Trophoblast cell (in vitro differentiated cells and primary cell): Measurements from ENCODE around the gene FAM241B.

Source experiments
- DNase-seq, 2 donors: peaks; one replicate each; pipeline ENCODE4 v3.0.0-alpha.2; 2016
- H2AFZ ChIP-seq: 2 replicates; pipeline ENCODE4 v1.6.1; 2013; ENCODE audit warnings: low read length, moderate library complexity, mild to moderate bottlenecking; ENCODE audit not compliant: insufficient read depth, poor library complexity
- H2AK5ac ChIP-seq: 2 replicates; pipeline ENCODE4 v1.6.1; 2013; ENCODE audit warnings: mild to moderate bottlenecking, low read length
- H2BK120ac ChIP-seq: 2 replicates; pipeline ENCODE4 v1.6.1; 2013; ENCODE audit warnings: low read length, mild to moderate bottlenecking, moderate library complexity; ENCODE audit not compliant: insufficient read depth, poor library complexity
- H2BK12ac ChIP-seq: 2 replicates; pipeline ENCODE4 v1.6.1; 2013; ENCODE audit warnings: mild to moderate bottlenecking, low read length, moderate library complexity
- H2BK5ac ChIP-seq: 2 replicates; pipeline ENCODE4 v1.6.1; 2013; ENCODE audit warnings: low read length, low read depth, moderate library complexity, mild to moderate bottlenecking; ENCODE audit not compliant: poor library complexity
- H3K14ac ChIP-seq: 2 replicates; pipeline ENCODE4 v1.6.1; 2013; ENCODE audit warnings: mild to moderate bottlenecking, low read length
- H3K18ac ChIP-seq: 2 replicates; pipeline ENCODE4 v1.6.1; 2013; ENCODE audit warnings: mild to moderate bottlenecking, low read length
- H3K23ac ChIP-seq: 2 replicates; pipeline ENCODE4 v1.6.1; 2013; ENCODE audit warnings: low read length
- H3K27ac ChIP-seq: 2 replicates; pipeline ENCODE4 v1.5.1; 2013; ENCODE audit warnings: low read depth, mild to moderate bottlenecking, inconsistent platforms, low read length, moderate library complexity
- H3K27me3 ChIP-seq: 2 replicates; pipeline ENCODE4 v1.6.1; 2013; ENCODE audit warnings: inconsistent platforms, mild to moderate bottlenecking, low read length, moderate library complexity; ENCODE audit not compliant: insufficient read depth
- H3K36me3 ChIP-seq, 2 experiments: 1 replicate in 1 of 2; 2 replicates in 1 of 2; pipeline ENCODE4 v1.6.1; 2013; ENCODE audit warnings: low read length in 2 of 2, mild to moderate bottlenecking in 2 of 2, moderate library complexity in 1 of 2; ENCODE audit not compliant: insufficient read depth in 2 of 2, control insufficient read depth in 1 of 2
- H3K4ac ChIP-seq: 2 replicates; pipeline ENCODE4 v1.6.1; 2013; ENCODE audit warnings: low read depth, mild to moderate bottlenecking, low read length, moderate library complexity
- H3K4me1 ChIP-seq, 2 experiments: 1 replicate in 1 of 2; 2 replicates in 1 of 2; pipeline ENCODE4 v1.6.1; 2013; ENCODE audit warnings: low read length in 2 of 2, mild to moderate bottlenecking in 2 of 2, moderate library complexity in 1 of 2; ENCODE audit not compliant: insufficient read depth in 2 of 2, control insufficient read depth in 1 of 2
- H3K4me2 ChIP-seq: 2 replicates; pipeline ENCODE4 v1.6.1; 2013; ENCODE audit warnings: inconsistent platforms, mild to moderate bottlenecking, low read length, moderate library complexity
- H3K4me3 ChIP-seq: 2 replicates; pipeline ENCODE4 v1.5.1; 2013; ENCODE audit warnings: mild to moderate bottlenecking, low read depth, low read length, inconsistent platforms
- H3K79me1 ChIP-seq: one replicate; pipeline ENCODE4 v1.6.1; 2013; ENCODE audit warnings: low read length
- H3K79me2 ChIP-seq: 2 replicates; pipeline ENCODE4 v1.6.1; 2013; ENCODE audit warnings: low read length, mild to moderate bottlenecking; ENCODE audit not compliant: control insufficient read depth, insufficient read depth, poor library complexity
- H3K9ac ChIP-seq: 2 replicates; pipeline ENCODE4 v1.6.1; 2013; ENCODE audit warnings: mild to moderate bottlenecking, low read length
- H3K9me3 ChIP-seq: 2 replicates; pipeline ENCODE4 v1.6.1; 2013; ENCODE audit warnings: low read depth, mild to moderate bottlenecking, control low read depth, inconsistent platforms, low read length; ENCODE audit not compliant: insufficient read depth
- H4K12ac ChIP-seq: 2 replicates; pipeline ENCODE4 v1.6.1; 2013; ENCODE audit warnings: low read depth, mild to moderate bottlenecking, low read length, moderate library complexity
- H4K8ac ChIP-seq: 2 replicates; pipeline ENCODE4 v1.6.1; 2013; ENCODE audit warnings: low read depth, mild to moderate bottlenecking, low read length, moderate library complexity
- H4K91ac ChIP-seq: one replicate; pipeline ENCODE4 v1.6.1; 2013; ENCODE audit warnings: low read depth, mild to moderate bottlenecking, low read length, moderate library complexity
- WGBS: extraction: QIAGEN DNeasy Blood & Tissue Kit; methylation state at CpG from one replicate; pipeline ENCODE4 v1.1.7; 2013; ENCODE audit warnings: missing lambda C conversion rate; ENCODE audit not compliant: insufficient read length, insufficient coverage; ENCODE audit errors: extremely low coverage; 5-methylcytosine and 5-hydroxymethylcytosine counted together

The FAM241B gene

DNA sequence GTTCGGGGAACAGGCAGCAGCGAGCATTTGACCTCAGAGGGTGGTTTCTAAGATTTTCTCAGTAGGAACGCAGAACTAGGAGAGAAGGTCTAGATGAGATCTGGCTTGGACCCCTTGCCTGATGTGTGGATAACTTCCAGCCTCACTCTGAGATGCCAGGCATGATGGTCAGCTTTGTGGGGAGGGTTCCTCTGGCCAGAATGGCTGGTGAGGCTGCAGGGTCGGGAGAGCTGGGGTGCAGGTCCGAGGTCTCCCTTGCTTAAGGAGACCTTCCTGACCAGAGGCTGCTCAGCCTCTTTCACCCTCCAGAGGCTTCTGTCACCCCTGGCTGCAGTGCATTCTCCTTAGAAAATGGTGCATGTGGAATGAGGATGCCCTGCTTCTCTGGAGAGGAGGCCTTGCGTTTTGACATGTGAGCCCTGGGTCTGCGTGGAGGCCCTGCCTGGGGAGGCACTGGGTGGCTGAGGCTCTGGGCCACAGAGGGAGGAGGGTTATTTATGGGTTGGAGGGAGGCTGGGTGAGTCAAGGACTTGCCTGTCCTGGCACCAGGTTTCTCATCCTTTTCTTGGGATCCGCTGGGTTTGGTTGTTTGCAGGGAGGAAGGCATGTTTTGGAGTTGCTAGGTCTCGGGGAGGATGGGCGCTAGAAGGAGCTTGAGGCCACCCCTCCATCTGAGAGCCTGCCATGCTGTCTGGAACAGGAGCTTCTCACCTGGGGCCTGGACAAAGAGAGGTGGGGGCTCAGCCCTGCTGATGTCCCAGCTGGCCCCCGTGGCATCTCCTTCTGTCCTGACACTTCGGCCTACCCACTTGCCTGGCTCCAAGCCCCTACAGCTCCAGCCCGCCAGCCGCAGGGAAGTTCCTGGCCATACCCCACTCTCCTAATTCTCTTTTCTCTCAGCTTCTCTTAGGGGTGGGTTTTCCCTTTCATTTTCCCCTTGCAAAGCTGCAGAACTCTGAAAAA is 3.9 kb downstream of the FAM241B start:
- Histone ChIP-seq H4K8ac (no peak overlapping the region), H3K36me3 (peaks cover 20% of the 10 kb centered on the region in 2 experiments), H2BK120ac (no peak overlapping the region), H3K23ac (no peak overlapping the region), H3K4ac (no peak overlapping the region), H4K91ac (no peak overlapping the region), H3K14ac (no peak overlapping the region), H3K27ac (no peak overlapping the region), H2BK5ac (no peak overlapping the region), H2AFZ (no peak overlapping the region), H3K4me3 (no peak overlapping the region), H3K9me3 (peaks cover 3% of the 10 kb centered on the region), H3K79me1 (peaks cover 9% of the 10 kb centered on the region), H3K4me2 (no peak overlapping the region), H3K79me2 (peaks cover 6% of the 10 kb centered on the region), H2AK5ac (no peak overlapping the region), H3K18ac (no peak overlapping the region), H2BK12ac (no peak overlapping the region), H3K4me1 (peaks cover 9 to 10% of the 10 kb centered on the region in 2 experiments), H3K9ac (no peak overlapping the region), H3K27me3 (no peaks in the 10 kb centered on the region), H4K12ac (no peak overlapping the region)
- no peak for DNase-seq
- no CpG with 5 or more reads among the region's 14 CpGs for WGBS

DNA sequence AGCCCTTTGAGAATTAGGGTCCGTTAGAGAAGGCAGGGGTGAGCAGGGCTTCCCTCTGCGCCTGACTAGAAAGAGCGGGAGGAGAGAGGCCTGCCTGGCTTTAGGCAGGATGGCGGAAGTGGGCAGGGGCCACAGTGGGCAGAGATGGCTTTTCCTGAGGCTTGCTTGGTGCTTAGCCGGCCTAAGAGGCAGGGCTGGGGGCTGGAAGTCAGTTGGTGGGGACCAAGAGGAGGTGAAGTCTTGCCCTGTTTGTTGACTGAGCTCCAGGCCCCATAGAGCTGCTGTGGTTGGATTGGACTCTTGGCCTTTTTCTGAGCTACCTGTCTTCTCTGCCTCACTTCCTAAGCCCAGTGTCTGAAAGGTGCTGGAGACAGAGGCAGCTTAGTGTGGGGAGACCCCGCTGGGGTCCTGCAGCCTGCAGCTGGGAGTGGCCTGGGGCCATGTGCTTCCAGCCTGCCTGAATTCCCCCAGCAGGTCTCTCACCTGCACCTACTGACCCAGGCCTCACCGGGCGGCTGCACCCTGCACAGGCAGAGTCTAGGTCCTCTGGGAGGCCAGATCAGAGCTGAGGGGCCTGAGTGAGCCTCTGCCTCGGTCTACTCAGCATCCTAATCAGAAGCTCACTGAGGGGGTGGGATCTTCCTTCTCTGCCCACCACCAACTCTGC is 4.8 kb downstream of the FAM241B start:
- Histone ChIP-seq H3K4ac (no peak overlapping the region), H2BK5ac (no peak overlapping the region), H3K79me2 (peaks cover 6% of the 10 kb centered on the region), H3K4me1 (peaks cover 6% of the 10 kb centered on the region in 2 experiments), H3K79me1 (peaks cover 6% of the 10 kb centered on the region), H3K9me3 (no peaks in the 10 kb centered on the region), H3K36me3 (peaks cover 20% of the 10 kb centered on the region in 2 experiments), H3K4me3 (no peak overlapping the region), H3K9ac (no peak overlapping the region), H3K14ac (no peak overlapping the region), H4K12ac (no peak overlapping the region), H3K27ac (no peak overlapping the region), H3K18ac (no peak overlapping the region), H2BK12ac (no peak overlapping the region), H4K91ac (no peak overlapping the region), H3K23ac (no peak overlapping the region), H2AK5ac (no peak overlapping the region), H4K8ac (no peak overlapping the region), H2BK120ac (no peak overlapping the region), H3K27me3 (no peaks in the 10 kb centered on the region), H2AFZ (no peak overlapping the region), H3K4me2 (no peak overlapping the region)
- WGBS = no CpG with 5 or more reads among the region's 9 CpGs
- DNase-seq = no peak

DNA sequence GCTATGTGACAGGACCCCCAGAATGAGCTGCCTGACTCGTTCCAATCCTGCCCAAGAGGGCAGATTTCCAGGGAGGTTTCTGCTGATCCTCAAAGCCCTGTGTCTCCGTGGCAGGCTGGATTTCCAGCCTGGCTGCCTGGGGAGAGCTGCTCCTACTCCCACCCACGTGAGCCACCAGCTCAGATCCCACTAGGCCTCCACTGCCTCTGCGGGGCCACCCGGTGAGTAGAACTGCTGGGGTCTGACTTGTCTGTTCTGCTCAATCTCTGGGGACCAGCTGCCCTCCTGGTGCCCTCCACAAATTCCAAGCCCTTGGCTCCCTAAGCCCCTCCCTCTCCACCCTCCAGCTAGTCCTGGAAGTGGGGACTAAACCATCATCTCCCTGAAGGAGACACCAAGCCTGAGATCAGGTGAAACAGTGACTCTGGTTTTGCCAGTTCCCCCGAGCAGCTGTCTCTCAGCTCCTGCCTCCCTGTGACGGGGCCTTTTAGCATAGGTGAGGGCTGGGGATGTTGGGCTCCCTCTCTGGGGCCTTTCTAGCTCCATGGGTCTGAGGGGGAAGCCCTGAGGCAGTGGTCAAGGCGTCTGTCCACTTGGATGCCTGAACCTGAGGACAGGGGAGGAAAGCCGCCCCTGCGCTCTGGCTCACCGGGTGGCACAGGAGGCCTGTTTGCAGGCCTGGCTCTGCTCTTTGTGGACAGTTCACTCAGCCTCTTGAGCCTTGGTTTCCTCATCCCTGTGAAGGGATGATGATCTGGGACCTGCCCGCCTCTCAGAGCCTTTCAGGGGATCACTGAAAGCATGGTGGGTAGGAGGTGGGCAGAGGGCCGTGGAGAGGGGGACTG is 5.6 kb downstream of the FAM241B start:
- Histone ChIP-seq H2AFZ (no peak overlapping the region), H3K79me2 (peaks cover 1% of the 10 kb centered on the region), H4K8ac (no peak overlapping the region), H3K27ac (no peak overlapping the region), H3K27me3 (no peaks in the 10 kb centered on the region), H3K79me1 (peaks cover under 1% of the 10 kb centered on the region), H4K91ac (no peak overlapping the region), H3K23ac (no peak overlapping the region), H2BK120ac (no peak overlapping the region), H3K9ac (no peak overlapping the region), H3K4me3 (no peak overlapping the region), H2BK12ac (no peak overlapping the region), H4K12ac (no peak overlapping the region), H3K4ac (no peak overlapping the region), H3K9me3 (no peaks in the 10 kb centered on the region), H2AK5ac (no peak overlapping the region), H3K36me3 (peaks cover 20% of the 10 kb centered on the region in 2 experiments), H3K4me1 (peaks cover 2 to 3% of the 10 kb centered on the region in 2 experiments), H2BK5ac (no peak overlapping the region), H3K14ac (no peak overlapping the region), H3K4me2 (no peak overlapping the region), H3K18ac (no peak overlapping the region)
- WGBS = no CpG with 5 or more reads among the region's 13 CpGs
- DNase-seq = no peak

DNA sequence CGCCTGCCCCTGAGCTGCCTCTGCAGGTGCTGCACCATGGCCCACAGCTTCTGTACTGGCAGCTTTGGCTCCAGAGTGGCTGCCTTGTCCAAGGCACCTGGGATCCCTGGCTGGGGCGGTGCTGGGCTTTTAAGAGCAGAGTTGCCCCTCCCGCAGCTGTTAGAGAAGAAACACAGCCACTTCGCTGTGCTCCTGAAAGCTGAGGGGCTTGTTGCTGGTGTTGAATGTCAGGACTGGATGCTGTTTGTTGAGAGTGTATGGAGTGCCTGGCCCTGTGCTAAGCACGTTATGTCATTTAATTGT is 6.2 kb downstream of the FAM241B start:
- Histone ChIP-seq H4K12ac (no peak overlapping the region), H4K8ac (no peak overlapping the region), H2AK5ac (no peak overlapping the region), H3K27me3 (no peaks in the 10 kb centered on the region), H3K4me2 (no peak overlapping the region), H3K4me3 (no peak overlapping the region), H3K14ac (no peak overlapping the region), H4K91ac (no peak overlapping the region), H3K4ac (no peak overlapping the region), H3K18ac (no peak overlapping the region), H3K9me3 (no peaks in the 10 kb centered on the region), H3K79me2 (no peaks in the 10 kb centered on the region), H3K79me1 (no peaks in the 10 kb centered on the region), H3K9ac (no peak overlapping the region), H2BK120ac (no peak overlapping the region), H2BK12ac (no peak overlapping the region), H3K4me1 (no peaks in the 10 kb centered on the region), H2BK5ac (no peak overlapping the region), H3K23ac (no peak overlapping the region), H3K36me3 (peaks cover 20% of the 10 kb centered on the region in 2 experiments), H3K27ac (no peak overlapping the region), H2AFZ (no peak overlapping the region)
- no peak for DNase-seq
- WGBS = no CpG with 5 or more reads among the region's 5 CpGs
